ENCODE data around the gene ZCCHC24.
A peak's percentile ranks its signal among the peaks of the same experiment; 100 is the strongest.

ZCCHC24 gene

DNA sequence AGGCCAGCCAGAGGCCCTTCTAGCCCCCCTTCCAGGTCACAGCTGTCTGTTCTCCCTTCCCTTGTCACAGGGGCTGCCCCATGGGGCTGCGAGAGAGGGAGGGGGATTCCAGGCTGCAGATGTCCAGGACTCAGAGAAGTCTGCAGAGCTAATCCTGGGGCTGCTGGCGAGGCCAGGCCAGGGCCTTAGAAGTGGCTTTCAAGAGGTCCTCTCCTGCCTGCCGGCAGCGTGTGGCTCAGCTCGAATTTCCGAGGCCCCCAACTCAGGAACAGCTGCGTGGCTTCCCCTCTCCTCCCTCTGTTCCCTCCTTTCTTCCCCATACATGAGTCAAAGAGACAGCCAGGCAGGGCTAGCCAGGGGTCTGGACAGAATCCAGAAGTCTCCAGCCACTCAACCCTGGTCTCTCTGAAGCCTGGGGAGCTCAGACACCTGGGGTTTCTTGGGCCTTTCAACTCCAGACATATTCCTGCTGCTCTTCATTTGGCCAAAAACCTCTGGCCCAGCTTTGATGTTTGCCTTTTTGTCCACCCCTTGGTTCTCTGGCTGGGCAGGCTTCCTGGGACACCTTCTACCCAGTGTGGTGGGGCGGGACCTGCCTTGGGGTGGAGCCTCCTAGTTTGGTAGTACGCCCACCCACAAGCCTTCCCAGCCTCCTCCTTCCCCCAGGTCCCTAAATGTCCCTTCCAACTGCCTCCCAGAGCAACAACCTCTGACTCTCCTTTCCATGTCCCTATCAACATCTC, 45.1 kb upstream of the ZCCHC24 start:
- Mint-ChIP-seq H3K27ac (no peak overlapping the region), H3K27me3 (ENCODE audit: low read depth, poor library complexity) (peaks cover 14% of the 10 kb centered on the region), H3K4me3 (no peak overlapping the region), H3K9me3 (no peaks in the 10 kb centered on the region), H3K4me1 (peaks cover 34% of the 10 kb centered on the region), H3K36me3 (ENCODE audit: low read depth) (no peaks in the 10 kb centered on the region)
- TF ChIP-seq, protein P1, sequence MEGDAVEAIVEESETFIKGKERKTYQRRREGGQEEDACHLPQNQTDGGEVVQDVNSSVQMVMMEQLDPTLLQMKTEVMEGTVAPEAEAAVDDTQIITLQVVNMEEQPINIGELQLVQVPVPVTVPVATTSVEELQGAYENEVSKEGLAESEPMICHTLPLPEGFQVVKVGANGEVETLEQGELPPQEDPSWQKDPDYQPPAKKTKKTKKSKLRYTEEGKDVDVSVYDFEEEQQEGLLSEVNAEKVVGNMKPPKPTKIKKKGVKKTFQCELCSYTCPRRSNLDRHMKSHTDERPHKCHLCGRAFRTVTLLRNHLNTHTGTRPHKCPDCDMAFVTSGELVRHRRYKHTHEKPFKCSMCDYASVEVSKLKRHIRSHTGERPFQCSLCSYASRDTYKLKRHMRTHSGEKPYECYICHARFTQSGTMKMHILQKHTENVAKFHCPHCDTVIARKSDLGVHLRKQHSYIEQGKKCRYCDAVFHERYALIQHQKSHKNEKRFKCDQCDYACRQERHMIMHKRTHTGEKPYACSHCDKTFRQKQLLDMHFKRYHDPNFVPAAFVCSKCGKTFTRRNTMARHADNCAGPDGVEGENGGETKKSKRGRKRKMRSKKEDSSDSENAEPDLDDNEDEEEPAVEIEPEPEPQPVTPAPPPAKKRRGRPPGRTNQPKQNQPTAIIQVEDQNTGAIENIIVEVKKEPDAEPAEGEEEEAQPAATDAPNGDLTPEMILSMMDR (IDR thresholded peaks at IDR 0.05): no peak
- no peak for DNase-seq

DNA sequence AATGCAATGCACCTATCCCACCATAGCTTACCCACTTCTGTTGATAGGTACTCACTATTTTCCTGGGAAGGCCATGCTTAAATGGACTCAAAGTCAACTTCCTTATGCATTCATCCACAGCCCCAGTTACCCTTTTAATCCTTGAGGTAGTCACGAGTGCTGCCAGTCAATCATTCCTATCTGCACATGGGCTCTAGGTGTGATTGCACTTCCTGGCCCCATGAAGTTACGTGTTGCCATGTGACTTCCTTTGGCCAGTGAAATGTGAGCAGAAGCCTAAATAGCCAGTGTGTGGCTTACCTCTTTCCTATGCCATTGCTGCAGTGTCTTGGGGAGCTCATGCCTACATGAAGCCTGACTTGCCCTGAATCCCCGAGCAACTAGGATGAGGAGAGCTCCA, 43.4 kb upstream of the ZCCHC24 start:
- no peak overlapping the region for H3K27ac Mint-ChIP-seq
- TF ChIP-seq, protein P1 (IDR thresholded peaks at IDR 0.05): no peak
- no peaks in the 10 kb centered on the region for H3K36me3 Mint-ChIP-seq (ENCODE audit: low read depth)
- no peaks in the 10 kb centered on the region for H3K9me3 Mint-ChIP-seq
- no peak overlapping the region for H3K4me3 Mint-ChIP-seq
- DNase-seq: no peak
- H3K27me3 Mint-ChIP-seq (ENCODE audit: low read depth, poor library complexity): peaks cover 8% of the 10 kb centered on the region
- peaks cover 41% of the 10 kb centered on the region for H3K4me1 Mint-ChIP-seq

DNA sequence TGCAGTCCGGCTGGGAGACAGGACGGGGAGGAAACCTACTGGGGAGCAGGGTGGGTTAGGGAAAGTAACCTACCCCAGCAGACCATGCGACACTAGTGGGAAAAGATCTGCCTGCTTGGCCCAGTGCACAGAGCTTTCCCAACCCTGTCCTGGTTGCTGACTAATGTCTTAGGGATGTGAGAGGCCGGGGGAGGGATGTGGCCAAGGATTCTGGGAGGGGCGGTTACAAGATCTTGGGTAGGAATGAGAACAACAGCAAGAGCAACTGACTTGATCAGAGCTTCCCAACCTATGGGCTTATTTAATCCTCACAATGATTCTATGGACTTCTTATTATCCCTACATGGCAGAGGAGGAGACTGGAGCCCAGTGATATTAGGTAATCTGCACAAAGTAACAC, 42.9 kb upstream of the ZCCHC24 start:
- no peaks in the 10 kb centered on the region for H3K36me3 Mint-ChIP-seq (ENCODE audit: low read depth)
- DNase-seq: no peak
- peaks cover 6% of the 10 kb centered on the region for H3K27me3 Mint-ChIP-seq (ENCODE audit: low read depth, poor library complexity)
- no peak overlapping the region for H3K4me3 Mint-ChIP-seq
- H3K27ac Mint-ChIP-seq: no peak overlapping the region
- TF ChIP-seq, protein P1 (IDR thresholded peaks at IDR 0.05): no peak
- no peaks in the 10 kb centered on the region for H3K9me3 Mint-ChIP-seq
- peaks cover 41% of the 10 kb centered on the region for H3K4me1 Mint-ChIP-seq

DNA sequence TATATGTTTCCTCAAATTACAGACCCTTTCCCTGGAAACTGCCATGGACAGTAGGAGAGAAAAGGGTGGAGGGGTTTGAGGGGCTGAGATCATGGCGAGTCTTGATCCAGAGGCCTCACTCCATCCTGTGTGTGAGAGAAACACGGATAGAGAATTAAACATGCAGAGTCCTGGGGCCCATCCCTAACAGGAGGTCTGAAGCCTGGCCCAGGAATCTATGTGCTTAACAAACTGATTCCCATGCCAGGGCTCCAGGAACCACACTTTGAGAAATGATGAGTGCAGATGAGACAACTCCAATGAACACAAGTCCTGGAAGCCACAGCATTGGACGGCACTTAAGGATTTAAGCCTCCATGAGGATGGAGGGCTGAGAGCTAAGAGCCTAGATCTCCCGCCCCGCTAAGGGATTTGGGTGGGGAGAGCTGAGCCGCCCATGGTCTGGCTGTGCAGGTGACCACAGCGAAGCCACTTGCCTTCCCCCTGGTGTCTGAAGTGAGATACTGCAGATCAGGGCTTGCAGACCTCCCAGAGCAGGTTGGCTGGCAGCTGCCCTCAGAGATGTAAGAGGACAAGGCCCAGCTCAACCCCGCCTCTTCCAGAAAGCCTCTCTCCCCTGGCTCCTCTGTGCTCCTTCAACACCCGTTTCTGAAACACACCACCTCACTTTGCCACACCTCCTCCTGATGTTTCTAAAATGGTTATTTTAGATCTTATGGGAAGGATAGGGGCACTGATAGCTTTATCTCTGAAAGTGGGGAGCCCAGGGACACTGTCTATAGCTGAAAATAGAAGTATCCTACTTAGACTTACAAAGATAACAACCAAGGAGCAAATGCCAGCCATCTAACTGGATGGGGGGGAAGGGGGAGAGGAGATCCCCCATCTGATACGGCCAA, 42.1 kb upstream of the ZCCHC24 start:
- Mint-ChIP-seq H3K4me1 (peaks cover 41% of the 10 kb centered on the region), H3K27ac (no peak overlapping the region), H3K4me3 (no peak overlapping the region), H3K9me3 (no peaks in the 10 kb centered on the region), H3K27me3 (ENCODE audit: low read depth, poor library complexity) (peaks cover 6% of the 10 kb centered on the region), H3K36me3 (ENCODE audit: low read depth) (no peaks in the 10 kb centered on the region)
- peak; percentile 73 for DNase-seq
- TF ChIP-seq, protein P1 (IDR thresholded peaks at IDR 0.05): peak; percentile 78

DNA sequence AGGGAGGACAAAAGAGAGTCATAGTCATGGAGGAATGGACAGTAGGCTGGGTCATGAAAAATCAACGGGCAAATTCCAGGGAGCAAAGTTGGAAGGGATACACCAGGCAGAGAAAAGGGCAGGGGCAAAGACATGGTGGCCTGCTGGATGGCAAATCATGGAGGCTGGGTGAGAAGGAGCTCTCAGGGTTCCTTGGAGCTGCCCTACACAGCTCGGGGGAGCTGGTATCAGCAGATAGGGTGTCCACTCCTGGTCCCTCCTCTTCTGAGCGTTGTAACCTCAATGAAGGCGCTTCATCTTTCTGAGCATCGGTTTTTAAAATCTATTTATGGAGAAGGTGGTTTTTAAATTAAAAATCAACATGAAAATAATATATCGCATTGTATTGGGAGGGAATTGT, 39.1 kb upstream of the ZCCHC24 start:
- Mint-ChIP-seq H3K9me3 (peaks cover 13% of the 10 kb centered on the region), H3K27me3 (ENCODE audit: low read depth, poor library complexity) (peaks cover 6% of the 10 kb centered on the region), H3K4me3 (no peak overlapping the region), H3K4me1 (peaks cover 31% of the 10 kb centered on the region), H3K36me3 (ENCODE audit: low read depth) (peaks cover 5% of the 10 kb centered on the region), H3K27ac (no peak overlapping the region)
- TF ChIP-seq, protein P1 (IDR thresholded peaks at IDR 0.05): no peak
- DNase-seq: no peak
